ENCODE data around the gene RAB3IP. TPM values are rescaled to one million over a fixed set of nuclear protein-coding genes. Genes with fewer than 3 reads are reported as not detected.

RAB3IP gene
- total and polyA plus RNA-seq, 4 donors: 5.9 to 18.4 (median 14.4) TPM

DNA sequence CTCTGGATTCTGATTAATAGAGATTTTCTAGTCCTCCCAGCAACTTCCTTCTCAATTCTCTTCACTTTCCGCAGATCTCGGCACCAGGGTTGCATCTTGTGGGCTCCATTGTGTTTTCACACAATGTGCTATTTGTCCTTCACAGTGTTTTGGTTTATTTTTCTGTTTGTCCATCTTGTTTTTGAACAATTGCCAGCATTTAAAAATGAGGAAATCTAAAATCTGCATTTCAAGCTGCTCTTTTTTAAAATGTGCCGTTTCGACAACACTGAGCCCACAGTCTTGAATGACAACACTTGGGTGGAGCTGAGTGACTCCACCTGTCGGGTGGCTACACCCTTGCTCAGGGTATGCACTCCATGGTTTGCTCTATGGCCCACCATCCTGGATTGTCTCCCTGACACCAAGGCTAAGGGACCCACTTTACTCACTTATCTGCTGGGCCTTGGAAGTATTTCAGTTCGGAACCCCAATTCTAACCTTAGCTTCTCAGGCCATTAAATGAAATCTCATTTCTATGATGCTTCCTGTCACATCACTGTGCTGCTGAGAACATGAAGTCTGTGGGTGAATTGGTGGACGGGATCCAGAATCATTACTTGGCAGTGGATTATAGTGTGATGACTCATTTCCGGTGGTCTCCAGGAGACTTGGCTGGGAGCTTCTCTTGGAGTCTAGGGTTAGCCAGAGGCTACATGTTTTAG is 82.9 kb downstream of the RAB3IP start:
- Histone ChIP-seq H3K27me3 (ENCODE audit: control insufficient read depth in 1 of 2, insufficient read depth in 2 of 2, low read length in 1 of 2) (no peaks in the 10 kb centered on the region), H3K9me3 (ENCODE audit: control insufficient read depth, low read length) (no peaks in the 10 kb centered on the region), H3K36me3 (ENCODE audit: control insufficient read depth in 1 of 2, insufficient read depth in 2 of 2, low read length in 1 of 2) (no peaks in the 10 kb centered on the region), H3K4me3 (ENCODE audit: low read length in 2 of 2) (no peak overlapping the region), H3K4me1 (ENCODE audit: control insufficient read depth in 1 of 2, insufficient read depth in 2 of 2, low read length in 2 of 2) (no peaks in the 10 kb centered on the region), H3K27ac (ENCODE audit: low read depth in 1 of 2, low read length in 2 of 2) (no peak overlapping the region)
- ATAC-seq (ENCODE audit: low FRiP score) (no peak), DNase-seq (no peak)
- intact Hi-C loops (cut with DNase I): no loop called here
- 49 to 50% methylated on average over 8 of the region's 8 CpGs for WGBS, 2 donors

GRCh38 chr12:69822201-69822860 is 83.7 kb downstream of the RAB3IP start:
- intact Hi-C loops (cut with DNase I): no loop called here
- 76 to 82% methylated on average over 3 of the region's 3 CpGs for WGBS, 2 donors
- Histone ChIP-seq H3K36me3 (ENCODE audit: control insufficient read depth in 1 of 2, insufficient read depth in 2 of 2, low read length in 1 of 2) (no peaks in the 10 kb centered on the region), H3K4me3 (ENCODE audit: low read length in 2 of 2) (no peak overlapping the region), H3K27ac (ENCODE audit: low read depth in 1 of 2, low read length in 2 of 2) (no peak overlapping the region), H3K4me1 (ENCODE audit: control insufficient read depth in 1 of 2, insufficient read depth in 2 of 2, low read length in 2 of 2) (no peaks in the 10 kb centered on the region), H3K9me3 (ENCODE audit: control insufficient read depth, low read length) (no peaks in the 10 kb centered on the region), H3K27me3 (ENCODE audit: control insufficient read depth in 1 of 2, insufficient read depth in 2 of 2, low read length in 1 of 2) (no peaks in the 10 kb centered on the region)
- ATAC-seq (ENCODE audit: low FRiP score) (no peak), DNase-seq (no peak)

GRCh38 chr12:69824028-69824427 is 85.4 kb downstream of the RAB3IP start:
- no peak for DNase-seq
- intact Hi-C loops (cut with DNase I): no loop called here

GRCh38 chr12:69824966-69825560 is 86.4 kb downstream of the RAB3IP start, which contains the start of gene MYRFL:
Gene MYRFL, plus strand, starts transcription at chr12:69825227. Its CDS starts 291 bp downstream, at chr12:69825518.
- no peak for DNase-seq
- WGBS, 2 donors: 88 to 89% methylated on average over 5 of the region's 5 CpGs
- no peaks in the 10 kb centered on the region for H3K9me3 ChIP-seq (ENCODE audit: control insufficient read depth, low read length)
- no peaks in the 10 kb centered on the region for H3K4me1 ChIP-seq (ENCODE audit: control insufficient read depth in 1 of 2, insufficient read depth in 2 of 2, low read length in 2 of 2)
- no peaks in the 10 kb centered on the region for H3K36me3 ChIP-seq (ENCODE audit: control insufficient read depth in 1 of 2, insufficient read depth in 2 of 2, low read length in 1 of 2)
- intact Hi-C loops (cut with DNase I): no loop called here
- no peak for ATAC-seq (ENCODE audit: low FRiP score)
- H3K27ac ChIP-seq (ENCODE audit: low read depth in 1 of 2, low read length in 2 of 2): no peak within 1 kb of the TSS
- no peak within 1 kb of the TSS for H3K4me3 ChIP-seq (ENCODE audit: low read length in 2 of 2)
- no peaks in the 10 kb centered on the region for H3K27me3 ChIP-seq (ENCODE audit: control insufficient read depth in 1 of 2, insufficient read depth in 2 of 2, low read length in 1 of 2)

More at GRCh38 chr12:69824028-69824427, 85.4 kb downstream of the RAB3IP start:
- no peaks in the 10 kb centered on the region for H3K36me3 ChIP-seq (ENCODE audit: control insufficient read depth in 1 of 2, insufficient read depth in 2 of 2, low read length in 1 of 2)
- no peaks in the 10 kb centered on the region for H3K27me3 ChIP-seq (ENCODE audit: control insufficient read depth in 1 of 2, insufficient read depth in 2 of 2, low read length in 1 of 2)
- no peak overlapping the region for H3K27ac ChIP-seq (ENCODE audit: low read depth in 1 of 2, low read length in 2 of 2)
- ATAC-seq (ENCODE audit: low FRiP score): no peak
- no peaks in the 10 kb centered on the region for H3K9me3 ChIP-seq (ENCODE audit: control insufficient read depth, low read length)
- no peak overlapping the region for H3K4me3 ChIP-seq (ENCODE audit: low read length in 2 of 2)
- H3K4me1 ChIP-seq (ENCODE audit: control insufficient read depth in 1 of 2, insufficient read depth in 2 of 2, low read length in 2 of 2): no peaks in the 10 kb centered on the region

DNA sequence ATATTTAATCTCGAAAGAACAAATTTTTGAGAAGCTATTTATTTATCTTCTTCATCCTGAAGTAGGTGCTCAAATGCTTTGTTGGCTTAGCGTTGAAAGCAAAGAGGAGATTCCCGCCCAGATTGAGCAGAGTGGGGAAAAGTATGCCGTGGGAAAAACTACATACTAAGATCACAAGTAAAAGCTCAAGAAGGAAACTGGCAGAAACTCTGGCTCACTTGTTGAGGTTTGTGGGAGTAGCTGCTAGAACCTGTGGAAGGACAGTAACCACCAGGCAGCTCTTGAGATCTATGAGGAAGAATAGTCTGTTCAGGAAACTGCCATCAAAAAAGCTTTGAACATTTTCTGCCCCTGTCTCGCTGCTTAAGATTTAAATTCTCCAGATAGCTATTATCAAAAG is 90.2 kb downstream of the RAB3IP start:
- Histone ChIP-seq H3K27me3 (ENCODE audit: control insufficient read depth in 1 of 2, insufficient read depth in 2 of 2, low read length in 1 of 2) (no peaks in the 10 kb centered on the region), H3K9me3 (ENCODE audit: control insufficient read depth, low read length) (no peaks in the 10 kb centered on the region), H3K4me3 (ENCODE audit: low read length in 2 of 2) (no peak overlapping the region), H3K36me3 (ENCODE audit: control insufficient read depth in 1 of 2, insufficient read depth in 2 of 2, low read length in 1 of 2) (no peaks in the 10 kb centered on the region), H3K27ac (ENCODE audit: low read depth in 1 of 2, low read length in 2 of 2) (no peak overlapping the region), H3K4me1 (ENCODE audit: control insufficient read depth in 1 of 2, insufficient read depth in 2 of 2, low read length in 2 of 2) (no peaks in the 10 kb centered on the region)
- 65 to 66% methylated on average over 5 of the region's 5 CpGs for WGBS, 2 donors
- no peak for ATAC-seq (ENCODE audit: low FRiP score)
- intact Hi-C loops (cut with DNase I): no loop called here
- no peak for DNase-seq

DNA sequence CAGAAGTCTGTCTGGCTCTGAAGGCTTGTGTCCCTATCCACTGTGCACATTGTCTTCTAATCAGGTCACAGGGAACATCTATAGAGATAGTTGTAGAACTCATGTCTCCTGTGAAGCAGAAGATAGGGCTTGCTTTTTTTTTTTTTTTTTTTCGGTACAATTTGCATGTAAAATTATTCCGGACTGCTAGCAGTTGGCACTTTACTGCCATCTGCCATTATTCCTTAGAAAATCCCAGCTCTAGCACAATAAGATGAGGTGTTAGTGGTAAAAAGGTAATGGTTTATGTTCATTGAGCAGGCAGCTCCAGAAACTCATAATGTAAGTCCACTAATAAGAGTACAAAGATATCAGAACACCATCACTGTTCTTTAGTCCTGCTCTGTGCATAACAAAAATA is 95.0 kb downstream of the RAB3IP start:
- 67 to 69% methylated on average over 2 of the region's 2 CpGs for WGBS, 2 donors
- no peak for ATAC-seq (ENCODE audit: low FRiP score)
- H3K9me3 ChIP-seq (ENCODE audit: control insufficient read depth, low read length): no peaks in the 10 kb centered on the region

DNA sequence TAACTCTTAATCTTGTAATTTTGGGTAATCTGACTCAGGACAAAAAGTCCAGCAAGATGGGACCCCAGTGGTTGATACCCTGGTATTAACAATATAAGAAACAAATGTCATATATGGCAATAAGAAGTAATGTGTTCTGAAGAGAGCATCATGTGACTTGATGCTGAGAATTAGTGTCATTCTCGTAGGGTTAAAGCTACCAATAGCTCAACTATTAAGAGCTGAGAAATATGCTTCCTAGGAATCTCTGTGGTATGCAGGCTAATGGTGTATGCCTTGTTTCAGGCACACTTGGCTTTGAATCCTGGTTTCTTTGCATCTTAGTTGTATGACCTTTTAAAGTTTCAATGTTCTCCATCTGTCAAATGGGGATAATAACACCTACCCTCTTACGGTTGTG is 95.5 kb downstream of the RAB3IP start:
- H3K9me3 ChIP-seq (ENCODE audit: control insufficient read depth, low read length): no peaks in the 10 kb centered on the region
- 39 to 54% methylated on average over 2 of the region's 2 CpGs for WGBS, 2 donors
- DNase-seq (no peak), ATAC-seq (ENCODE audit: low FRiP score) (no peak)
- no peaks in the 10 kb centered on the region for H3K4me1 ChIP-seq (ENCODE audit: control insufficient read depth in 1 of 2, insufficient read depth in 2 of 2, low read length in 2 of 2)
- H3K4me3 ChIP-seq (ENCODE audit: low read length in 2 of 2): no peak overlapping the region
- H3K27me3 ChIP-seq (ENCODE audit: control insufficient read depth in 1 of 2, insufficient read depth in 2 of 2, low read length in 1 of 2): no peaks in the 10 kb centered on the region
- H3K36me3 ChIP-seq (ENCODE audit: control insufficient read depth in 1 of 2, insufficient read depth in 2 of 2, low read length in 1 of 2): no peaks in the 10 kb centered on the region
- no peak overlapping the region for H3K27ac ChIP-seq (ENCODE audit: low read depth in 1 of 2, low read length in 2 of 2)
- intact Hi-C loops (cut with DNase I): no loop called here

More for the DNA sequence above, 95.0 kb downstream of the RAB3IP start:
- H3K27ac ChIP-seq (ENCODE audit: low read depth in 1 of 2, low read length in 2 of 2): no peak overlapping the region
- no peak overlapping the region for H3K4me3 ChIP-seq (ENCODE audit: low read length in 2 of 2)
- intact Hi-C loops (cut with DNase I): no loop called here
- no peaks in the 10 kb centered on the region for H3K36me3 ChIP-seq (ENCODE audit: control insufficient read depth in 1 of 2, insufficient read depth in 2 of 2, low read length in 1 of 2)
- DNase-seq: no peak
- H3K27me3 ChIP-seq (ENCODE audit: control insufficient read depth in 1 of 2, insufficient read depth in 2 of 2, low read length in 1 of 2): no peaks in the 10 kb centered on the region
- no peaks in the 10 kb centered on the region for H3K4me1 ChIP-seq (ENCODE audit: control insufficient read depth in 1 of 2, insufficient read depth in 2 of 2, low read length in 2 of 2)

GRCh38 chr12:69834576-69834975 is 95.9 kb downstream of the RAB3IP start:
- no peak overlapping the region for H3K4me3 ChIP-seq (ENCODE audit: low read length in 2 of 2)
- intact Hi-C loops (cut with DNase I): no loop called here
- H3K27ac ChIP-seq (ENCODE audit: low read depth in 1 of 2, low read length in 2 of 2): no peak overlapping the region
- H3K4me1 ChIP-seq (ENCODE audit: control insufficient read depth in 1 of 2, insufficient read depth in 2 of 2, low read length in 2 of 2): no peaks in the 10 kb centered on the region
- ATAC-seq (ENCODE audit: low FRiP score): no peak
- H3K9me3 ChIP-seq (ENCODE audit: control insufficient read depth, low read length): no peaks in the 10 kb centered on the region
- no peak for DNase-seq
- H3K27me3 ChIP-seq (ENCODE audit: control insufficient read depth in 1 of 2, insufficient read depth in 2 of 2, low read length in 1 of 2): no peaks in the 10 kb centered on the region
- no peaks in the 10 kb centered on the region for H3K36me3 ChIP-seq (ENCODE audit: control insufficient read depth in 1 of 2, insufficient read depth in 2 of 2, low read length in 1 of 2)

DNA sequence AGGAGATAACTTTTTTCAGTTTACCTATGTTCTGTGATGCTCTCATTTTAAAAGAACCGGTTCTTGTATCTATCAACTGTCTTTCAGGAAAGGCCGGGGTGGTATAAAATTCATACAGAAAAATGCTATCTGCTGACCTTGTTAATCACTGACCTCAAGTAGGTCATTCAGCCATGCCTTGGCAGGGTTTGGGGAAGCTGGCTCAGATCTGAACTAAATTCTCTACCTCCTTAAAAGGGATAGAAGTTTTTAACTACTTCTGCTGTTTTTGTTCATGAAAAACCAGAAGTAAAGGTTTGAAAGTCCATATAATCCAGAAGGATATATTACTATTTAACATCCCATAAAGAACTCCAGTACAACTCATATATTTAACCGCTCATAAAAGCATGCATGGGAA is 96.4 kb downstream of the RAB3IP start:
- intact Hi-C loops (cut with DNase I): no loop called here
- Histone ChIP-seq H3K27ac (ENCODE audit: low read depth in 1 of 2, low read length in 2 of 2) (no peak overlapping the region), H3K9me3 (ENCODE audit: control insufficient read depth, low read length) (no peaks in the 10 kb centered on the region), H3K36me3 (ENCODE audit: control insufficient read depth in 1 of 2, insufficient read depth in 2 of 2, low read length in 1 of 2) (no peaks in the 10 kb centered on the region), H3K27me3 (ENCODE audit: control insufficient read depth in 1 of 2, insufficient read depth in 2 of 2, low read length in 1 of 2) (no peaks in the 10 kb centered on the region), H3K4me1 (ENCODE audit: control insufficient read depth in 1 of 2, insufficient read depth in 2 of 2, low read length in 2 of 2) (no peaks in the 10 kb centered on the region), H3K4me3 (ENCODE audit: low read length in 2 of 2) (no peak overlapping the region)
- WGBS, 2 donors: 22 to 26% methylated on average over 3 of the region's 3 CpGs
- DNase-seq (no peak), ATAC-seq (ENCODE audit: low FRiP score) (no peak)

Measured in aorta (tissue), 5 donors.